Measurements from ENCODE around the gene TMEM129. TPM values are rescaled to one million over a fixed set of nuclear protein-coding genes. Genes with fewer than 3 reads are reported as not detected.

Gene TMEM129
- total and polyA plus RNA-seq, 10 of the 15 experiments (the other 5 are each of a cell fraction or from before 2014, with no cell fraction given): 0.19 to 24.9 (median 13.2) TPM

DNA sequence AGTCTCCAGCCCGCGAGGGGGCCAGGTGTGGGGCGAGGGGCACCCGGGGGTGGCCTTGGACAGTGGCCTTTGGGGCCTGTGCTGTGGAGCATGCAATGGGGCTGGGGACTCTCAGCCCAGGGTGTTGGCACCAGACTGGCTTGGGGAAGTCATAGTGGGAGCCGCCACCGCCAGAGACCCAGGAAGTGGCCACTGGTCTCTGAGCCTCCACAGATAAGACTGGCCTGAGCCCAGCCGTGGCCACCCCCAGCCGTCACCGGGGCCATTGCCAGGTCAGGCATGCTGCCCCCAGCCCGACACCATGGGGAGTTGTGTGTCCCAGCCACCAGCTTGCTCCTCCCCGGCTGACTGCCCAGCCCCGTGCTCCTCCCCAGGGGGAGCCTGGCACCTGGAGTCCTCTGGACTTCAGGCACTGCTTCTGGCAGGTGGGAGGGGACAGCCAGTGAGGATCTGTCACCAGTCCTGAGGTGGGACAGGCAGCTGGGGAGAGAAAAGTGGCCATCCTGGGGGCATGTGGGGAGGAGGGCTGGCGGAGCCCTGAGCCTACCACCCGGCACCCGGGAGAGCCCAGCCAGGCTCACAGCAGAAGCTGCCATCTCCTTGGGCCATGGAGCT lies 32.7 kb upstream of the TMEM129 start:
- in situ Hi-C loops (cut with MboI): no loop called here
- Histone ChIP-seq H4K20me1 (ENCODE audit: control insufficient read depth, insufficient read depth) (no peaks in the 10 kb centered on the region), H3K9ac (ENCODE audit: control insufficient read depth, insufficient read depth, low read length) (no peak overlapping the region), H3K9me3 (replicated peaks; ENCODE audit: control insufficient read depth, insufficient read depth, low read length) (no peaks in the 10 kb centered on the region), H3K79me2 (ENCODE audit: control insufficient read depth, insufficient read depth, low read length) (no peaks in the 10 kb centered on the region), H3K4me2 (ENCODE audit: control insufficient read depth, insufficient read depth) (no peak overlapping the region), H3K27me3 (replicated peaks in 1 of 2; ENCODE audit: control insufficient read depth in 2 of 2, insufficient read depth in 2 of 2, low read length in 1 of 2) (no peaks in the 10 kb centered on the region), H3K4me3 (no peak overlapping the region), H3K36me3 (ENCODE audit: control insufficient read depth in 2 of 2, insufficient read depth in 2 of 2, low read length in 1 of 2) (no peaks in the 10 kb centered on the region), H2AFZ (ENCODE audit: control insufficient read depth, low read depth, low read length) (no peak overlapping the region), H3K4me1 (ENCODE audit: control insufficient read depth, insufficient read depth, low read length) (no peaks in the 10 kb centered on the region), H3K27ac (ENCODE audit: control insufficient read depth, insufficient read depth) (no peak overlapping the region)
- ChIA-PET RAD21 (ENCODE audit: unreplicated experiment) (no interaction called here), SMC1A (ENCODE audit: uncharacterized antibody, unreplicated experiment) (no interaction called here), CTCF (interaction anchor here (1.0 kb wide), 1 partner anchor 471 kb away, joined by 3 read pairs; no protein-coding TSS in a partner anchor), POLR2A (no interaction called here)
- BruUV-seq (replicated peaks): no TSS peak
- ATAC-seq (no peak), DNase-seq (ENCODE audit: low read depth, low spot score) (no peak), FAIRE-seq (no peak)
- 68% methylated on average over 13 of the region's 15 CpGs for WGBS (ENCODE audit: insufficient coverage, insufficient replicate concordance, low lambda C conversion rate, missing lambda C conversion rate)
- intact Hi-C loops (cut with micrococcal nuclease; ENCODE audit: unreplicated experiment): no loop called here
- TF ChIP-seq CTCF (IDR thresholded peaks at IDR 0.05 in 2 of 3, conservative IDR thresholded peaks at IDR 0.05 in 1 of 3; ENCODE audit: control insufficient read depth in 2 of 3, extremely low read depth in 1 of 3, insufficient read depth in 1 of 3, low read depth in 3 of 3, low read length in 3 of 3) (no peak), NFYA (IDR thresholded peaks at IDR 0.05; ENCODE audit: borderline replicate concordance, low read depth, low read length) (no peak), CHD4 (IDR thresholded peaks at IDR 0.05) (no peak), EGR1 (IDR thresholded peaks at IDR 0.05; ENCODE audit: borderline replicate concordance in 1 of 2, low read depth in 2 of 2, low read length in 2 of 2) (no peak), USF2 (IDR thresholded peaks at IDR 0.05; ENCODE audit: borderline replicate concordance, low read depth, low read length) (no peak), SP1 (IDR thresholded peaks at IDR 0.05; ENCODE audit: low read depth, low read length) (no peak), CBX3 (IDR thresholded peaks at IDR 0.05; ENCODE audit: borderline replicate concordance, low read depth) (no peak), BCL3 (IDR thresholded peaks at IDR 0.05; ENCODE audit: borderline replicate concordance, insufficient read depth, low read depth, low read length, poor library complexity, severe bottlenecking) (no peak), HDAC2 (IDR thresholded peaks at IDR 0.05) (no peak), FOXM1 (IDR thresholded peaks at IDR 0.05; ENCODE audit: low read depth, low read length) (no peak), MEF2A (IDR thresholded peaks at IDR 0.05; ENCODE audit: insufficient read depth, low read depth, low read length) (no peak)
- TF ChIP-seq, protein P1, sequence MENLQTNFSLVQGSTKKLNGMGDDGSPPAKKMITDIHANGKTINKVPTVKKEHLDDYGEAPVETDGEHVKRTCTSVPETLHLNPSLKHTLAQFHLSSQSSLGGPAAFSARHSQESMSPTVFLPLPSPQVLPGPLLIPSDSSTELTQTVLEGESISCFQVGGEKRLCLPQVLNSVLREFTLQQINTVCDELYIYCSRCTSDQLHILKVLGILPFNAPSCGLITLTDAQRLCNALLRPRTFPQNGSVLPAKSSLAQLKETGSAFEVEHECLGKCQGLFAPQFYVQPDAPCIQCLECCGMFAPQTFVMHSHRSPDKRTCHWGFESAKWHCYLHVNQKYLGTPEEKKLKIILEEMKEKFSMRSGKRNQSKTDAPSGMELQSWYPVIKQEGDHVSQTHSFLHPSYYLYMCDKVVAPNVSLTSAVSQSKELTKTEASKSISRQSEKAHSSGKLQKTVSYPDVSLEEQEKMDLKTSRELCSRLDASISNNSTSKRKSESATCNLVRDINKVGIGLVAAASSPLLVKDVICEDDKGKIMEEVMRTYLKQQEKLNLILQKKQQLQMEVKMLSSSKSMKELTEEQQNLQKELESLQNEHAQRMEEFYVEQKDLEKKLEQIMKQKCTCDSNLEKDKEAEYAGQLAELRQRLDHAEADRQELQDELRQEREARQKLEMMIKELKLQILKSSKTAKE (IDR thresholded peaks at IDR 0.05; ENCODE audit: low read depth, poor library complexity, severe bottlenecking): no peak
- TF ChIP-seq, protein P2, sequence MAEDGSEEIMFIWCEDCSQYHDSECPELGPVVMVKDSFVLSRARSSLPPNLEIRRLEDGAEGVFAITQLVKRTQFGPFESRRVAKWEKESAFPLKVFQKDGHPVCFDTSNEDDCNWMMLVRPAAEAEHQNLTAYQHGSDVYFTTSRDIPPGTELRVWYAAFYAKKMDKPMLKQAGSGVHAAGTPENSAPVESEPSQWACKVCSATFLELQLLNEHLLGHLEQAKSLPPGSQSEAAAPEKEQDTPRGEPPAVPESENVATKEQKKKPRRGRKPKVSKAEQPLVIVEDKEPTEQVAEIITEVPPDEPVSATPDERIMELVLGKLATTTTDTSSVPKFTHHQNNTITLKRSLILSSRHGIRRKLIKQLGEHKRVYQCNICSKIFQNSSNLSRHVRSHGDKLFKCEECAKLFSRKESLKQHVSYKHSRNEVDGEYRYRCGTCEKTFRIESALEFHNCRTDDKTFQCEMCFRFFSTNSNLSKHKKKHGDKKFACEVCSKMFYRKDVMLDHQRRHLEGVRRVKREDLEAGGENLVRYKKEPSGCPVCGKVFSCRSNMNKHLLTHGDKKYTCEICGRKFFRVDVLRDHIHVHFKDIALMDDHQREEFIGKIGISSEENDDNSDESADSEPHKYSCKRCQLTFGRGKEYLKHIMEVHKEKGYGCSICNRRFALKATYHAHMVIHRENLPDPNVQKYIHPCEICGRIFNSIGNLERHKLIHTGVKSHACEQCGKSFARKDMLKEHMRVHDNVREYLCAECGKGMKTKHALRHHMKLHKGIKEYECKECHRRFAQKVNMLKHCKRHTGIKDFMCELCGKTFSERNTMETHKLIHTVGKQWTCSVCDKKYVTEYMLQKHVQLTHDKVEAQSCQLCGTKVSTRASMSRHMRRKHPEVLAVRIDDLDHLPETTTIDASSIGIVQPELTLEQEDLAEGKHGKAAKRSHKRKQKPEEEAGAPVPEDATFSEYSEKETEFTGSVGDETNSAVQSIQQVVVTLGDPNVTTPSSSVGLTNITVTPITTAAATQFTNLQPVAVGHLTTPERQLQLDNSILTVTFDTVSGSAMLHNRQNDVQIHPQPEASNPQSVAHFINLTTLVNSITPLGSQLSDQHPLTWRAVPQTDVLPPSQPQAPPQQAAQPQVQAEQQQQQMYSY (CRISPR knock-in tag; IDR thresholded peaks at IDR 0.05): no peak

Measured in GM12878 (cell line).